Astrocyte of the cerebellum (primary cell): ENCODE measurements around the gene PPP1R12A.

Experiments
- DNase-seq: peaks from one replicate; pipeline ENCODE4 v3.0.0-alpha.2; 2011; ENCODE audit warnings: low read depth
- H3K4me3 ChIP-seq: 2 replicates; pipeline ENCODE4 v1.5.1; 2011; ENCODE audit warnings: mild to moderate bottlenecking, low read depth, low read length, moderate library complexity
- in situ Hi-C: cut with HindIII; loops from 2 replicates; pipeline ENCODE4 v1.10.0; 2017; ENCODE audit warnings: low sequenced_read_pairs
- TF ChIP-seq, protein P1 (sequence below): IDR thresholded peaks from 2 replicates; pipeline ENCODE4 v1.5.1; 2012; ENCODE audit warnings: low read length, low read depth, moderate library complexity, mild to moderate bottlenecking; ENCODE audit errors: missing control alignments

The PPP1R12A gene

DNA sequence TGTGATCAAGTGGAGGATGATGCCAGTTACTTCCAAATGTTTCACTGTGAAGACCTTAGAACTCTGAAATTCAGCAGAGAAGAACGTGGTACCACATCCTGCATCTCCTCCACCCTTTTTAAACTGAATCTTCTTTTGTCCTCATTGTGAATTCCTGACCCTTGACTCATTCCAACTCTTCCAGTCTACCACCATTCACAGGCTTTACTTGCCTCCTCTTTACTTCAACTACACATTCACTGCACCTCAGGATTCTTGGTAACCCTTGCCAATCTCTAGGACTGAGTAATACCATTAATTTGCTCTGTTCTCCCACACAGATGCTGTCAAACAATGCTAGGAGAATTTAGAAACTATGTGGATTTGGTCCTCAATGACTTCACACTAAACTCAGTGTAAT is 37.3 kb downstream of the PPP1R12A start:
- in situ Hi-C loops: no loop called here
- peak; percentile 89 for DNase-seq
- TF ChIP-seq, protein P1, sequence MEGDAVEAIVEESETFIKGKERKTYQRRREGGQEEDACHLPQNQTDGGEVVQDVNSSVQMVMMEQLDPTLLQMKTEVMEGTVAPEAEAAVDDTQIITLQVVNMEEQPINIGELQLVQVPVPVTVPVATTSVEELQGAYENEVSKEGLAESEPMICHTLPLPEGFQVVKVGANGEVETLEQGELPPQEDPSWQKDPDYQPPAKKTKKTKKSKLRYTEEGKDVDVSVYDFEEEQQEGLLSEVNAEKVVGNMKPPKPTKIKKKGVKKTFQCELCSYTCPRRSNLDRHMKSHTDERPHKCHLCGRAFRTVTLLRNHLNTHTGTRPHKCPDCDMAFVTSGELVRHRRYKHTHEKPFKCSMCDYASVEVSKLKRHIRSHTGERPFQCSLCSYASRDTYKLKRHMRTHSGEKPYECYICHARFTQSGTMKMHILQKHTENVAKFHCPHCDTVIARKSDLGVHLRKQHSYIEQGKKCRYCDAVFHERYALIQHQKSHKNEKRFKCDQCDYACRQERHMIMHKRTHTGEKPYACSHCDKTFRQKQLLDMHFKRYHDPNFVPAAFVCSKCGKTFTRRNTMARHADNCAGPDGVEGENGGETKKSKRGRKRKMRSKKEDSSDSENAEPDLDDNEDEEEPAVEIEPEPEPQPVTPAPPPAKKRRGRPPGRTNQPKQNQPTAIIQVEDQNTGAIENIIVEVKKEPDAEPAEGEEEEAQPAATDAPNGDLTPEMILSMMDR: no peak
- H3K4me3 ChIP-seq: no peak overlapping the region

DNA sequence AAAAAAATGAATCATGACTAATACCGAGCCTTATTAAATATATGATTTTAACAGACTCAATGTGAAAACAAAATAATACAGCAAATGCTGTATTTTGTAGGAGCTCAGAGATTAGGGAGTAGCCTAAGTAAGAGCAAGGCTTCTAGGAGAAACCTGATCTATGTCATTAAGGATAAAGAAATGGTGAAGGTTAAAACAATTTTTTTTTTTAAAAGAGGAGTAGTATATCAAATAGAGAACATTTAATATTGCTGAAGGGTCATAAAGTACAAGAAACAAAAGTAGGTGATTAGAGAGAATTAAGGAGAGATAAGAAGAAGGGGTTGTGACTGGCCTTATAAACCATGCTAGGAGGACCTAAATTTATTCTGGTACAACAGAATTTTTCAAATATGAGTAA is 39.1 kb downstream of the PPP1R12A start:
- H3K4me3 ChIP-seq: no peak overlapping the region
- in situ Hi-C loops: no loop called here
- TF ChIP-seq, protein P1: no peak
- no peak for DNase-seq

DNA sequence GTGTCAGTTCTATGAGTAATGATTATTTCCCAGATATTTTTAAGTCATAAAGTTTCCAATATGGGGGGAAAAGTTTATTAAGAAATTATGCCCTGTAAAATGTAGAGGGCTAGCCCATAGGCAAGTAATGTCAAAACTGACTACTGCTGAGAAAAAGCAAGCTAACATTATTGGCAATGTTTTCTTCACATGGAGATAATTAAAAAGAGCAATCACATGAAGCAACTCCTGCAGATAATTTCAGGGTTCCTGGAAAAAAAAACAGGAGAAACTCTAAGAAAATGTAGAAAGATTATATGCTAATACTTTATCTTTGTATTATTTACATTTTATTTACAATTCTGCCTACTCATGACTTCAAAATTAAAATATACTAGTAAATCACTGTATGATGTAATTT is 39.8 kb downstream of the PPP1R12A start:
- TF ChIP-seq, protein P1: no peak
- DNase-seq: no peak
- in situ Hi-C loops: no loop called here
- no peak overlapping the region for H3K4me3 ChIP-seq

DNA sequence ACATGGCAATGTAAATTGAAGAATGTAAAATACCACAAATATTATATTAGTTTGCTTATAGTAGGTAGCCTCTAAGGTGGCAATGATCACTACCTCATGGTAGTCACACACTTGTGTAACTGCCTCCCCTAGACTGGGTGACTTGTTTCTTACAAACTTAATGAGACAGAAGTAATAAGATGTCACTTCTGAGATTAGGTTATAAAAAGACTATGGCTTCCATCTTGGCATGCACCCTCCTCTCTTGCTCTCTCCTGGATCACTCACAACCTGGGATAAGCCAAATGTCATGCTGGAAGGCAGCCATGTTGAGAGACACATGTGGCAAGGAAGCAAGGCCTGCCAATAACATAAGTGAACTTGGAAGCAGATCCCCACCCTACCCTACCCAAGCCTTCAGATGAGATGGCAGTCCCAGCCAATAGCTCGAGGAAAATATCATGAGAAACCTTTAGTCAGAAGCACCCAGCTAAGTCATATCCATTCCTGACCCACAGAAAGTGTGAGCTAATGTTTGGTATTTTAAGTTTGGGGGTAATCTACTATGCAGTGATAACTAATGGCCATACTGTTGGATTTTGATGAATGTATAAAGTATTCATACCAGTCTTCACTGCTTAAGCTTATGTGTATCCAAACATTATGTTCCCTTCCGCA is 43.3 kb downstream of the PPP1R12A start:
- in situ Hi-C loops: no loop called here
- H3K4me3 ChIP-seq: no peak overlapping the region
- TF ChIP-seq, protein P1: no peak
- DNase-seq: no peak

DNA sequence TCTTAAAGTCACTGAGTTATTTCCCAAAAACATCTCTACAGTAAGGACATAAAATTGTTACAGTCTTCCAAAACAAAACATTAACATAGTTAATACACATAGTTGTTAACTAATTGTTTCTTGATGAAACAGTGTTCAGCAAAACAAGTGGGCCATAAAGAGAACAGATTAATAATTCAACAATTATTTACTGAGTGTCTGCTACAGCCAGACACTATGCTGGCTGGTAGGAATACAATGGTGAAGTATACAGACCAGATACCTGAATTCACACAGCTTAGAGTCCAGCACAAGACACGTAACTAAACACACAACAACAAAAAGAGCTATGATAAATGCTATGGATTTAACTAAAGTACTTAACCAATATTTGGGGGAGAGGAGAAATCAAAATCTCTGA is 47.0 kb downstream of the PPP1R12A start:
- TF ChIP-seq, protein P1: no peak
- in situ Hi-C loops: no loop called here
- H3K4me3 ChIP-seq: no peak overlapping the region
- DNase-seq: no peak

DNA sequence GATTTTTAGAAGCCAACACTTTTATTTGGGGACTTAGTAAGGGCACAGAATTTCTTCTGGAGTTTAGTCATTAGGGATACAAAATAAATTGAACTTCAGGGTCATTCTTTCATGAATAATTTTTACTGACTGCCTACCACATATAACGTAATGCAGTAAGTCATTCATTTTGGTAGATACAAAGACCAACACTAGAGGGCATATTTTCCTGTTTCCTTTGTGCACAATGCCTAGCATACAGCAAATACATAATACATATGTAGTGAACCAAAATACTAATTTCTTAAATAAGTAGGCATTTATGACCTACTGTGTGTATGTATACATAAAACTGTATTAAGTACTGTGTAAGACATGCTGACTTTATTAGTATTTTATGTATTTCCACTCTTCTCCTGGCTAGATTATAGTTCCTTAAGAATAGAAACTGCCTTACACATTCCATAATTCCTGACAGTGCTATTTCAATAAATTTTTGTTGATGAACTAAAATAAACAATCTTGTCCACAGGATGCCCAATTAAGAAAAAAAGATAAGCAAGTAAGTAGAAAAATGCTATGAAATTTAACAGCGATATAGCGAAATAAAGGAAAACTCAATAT is 47.9 kb downstream of the PPP1R12A start:
- H3K4me3 ChIP-seq: no peak overlapping the region
- in situ Hi-C loops: no loop called here
- TF ChIP-seq, protein P1: peak; percentile 43
- peak; percentile 43 for DNase-seq
